Suprapubic skin (tissue), 4 donors: ENCODE data around the gene AAK1.

Experiments used
- EP300 ChIP-seq: sonication (generic); formaldehyde crosslinking; IDR thresholded peaks from one replicate; pipeline ENCODE4 v1.6.1; 2017; ENCODE audit warnings: antibody characterized with exemption
- POLR2A ChIP-seq, 2 donors: fragments of 450-650 bp; IDR thresholded peaks; one replicate each; pipeline ENCODE4 v1.6.1; 2017; ENCODE audit warnings: antibody characterized with exemption in 2 of 2, mild to moderate bottlenecking in 2 of 2, moderate library complexity in 2 of 2
- POLR2AphosphoS5 ChIP-seq, 3 donors: sonication (generic); formaldehyde crosslinking; IDR thresholded peaks; one replicate each; pipeline ENCODE4 v1.6.1; 2017; ENCODE audit warnings: antibody characterized with exemption in 3 of 3
- TF ChIP-seq, protein P1 (sequence below), 2 donors: fragments of 200-600 bp in 1 of 2; fragments of 450-650 bp in 1 of 2; sonication (generic) in 1 of 2; IDR thresholded peaks; one replicate each; pipeline ENCODE4 v1.5.1; 2016 to 2019; ENCODE audit warnings: antibody characterized with exemption in 2 of 2, mild to moderate bottlenecking in 1 of 2, moderate library complexity in 1 of 2

- TF ChIP-seq, protein P1, sequence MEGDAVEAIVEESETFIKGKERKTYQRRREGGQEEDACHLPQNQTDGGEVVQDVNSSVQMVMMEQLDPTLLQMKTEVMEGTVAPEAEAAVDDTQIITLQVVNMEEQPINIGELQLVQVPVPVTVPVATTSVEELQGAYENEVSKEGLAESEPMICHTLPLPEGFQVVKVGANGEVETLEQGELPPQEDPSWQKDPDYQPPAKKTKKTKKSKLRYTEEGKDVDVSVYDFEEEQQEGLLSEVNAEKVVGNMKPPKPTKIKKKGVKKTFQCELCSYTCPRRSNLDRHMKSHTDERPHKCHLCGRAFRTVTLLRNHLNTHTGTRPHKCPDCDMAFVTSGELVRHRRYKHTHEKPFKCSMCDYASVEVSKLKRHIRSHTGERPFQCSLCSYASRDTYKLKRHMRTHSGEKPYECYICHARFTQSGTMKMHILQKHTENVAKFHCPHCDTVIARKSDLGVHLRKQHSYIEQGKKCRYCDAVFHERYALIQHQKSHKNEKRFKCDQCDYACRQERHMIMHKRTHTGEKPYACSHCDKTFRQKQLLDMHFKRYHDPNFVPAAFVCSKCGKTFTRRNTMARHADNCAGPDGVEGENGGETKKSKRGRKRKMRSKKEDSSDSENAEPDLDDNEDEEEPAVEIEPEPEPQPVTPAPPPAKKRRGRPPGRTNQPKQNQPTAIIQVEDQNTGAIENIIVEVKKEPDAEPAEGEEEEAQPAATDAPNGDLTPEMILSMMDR (IDR thresholded peaks at IDR 0.05) = no peak
- TF ChIP-seq EP300 (no peak), POLR2AphosphoS5 (IDR thresholded peaks at IDR 0.05) (no peak), POLR2A (IDR thresholded peaks at IDR 0.05) (no peak)
Measured at GRCh38 chr2:69499966-69500365, 143.6 kb downstream of the AAK1 start.
